Stimulated activated CD8-positive, alpha-beta memory T cell treated with anti-CD3 and anti-CD28 coated beads, Interleukin-2, amount 100 ng/mL, for 48 hours (primary cell): ENCODE measurements around the gene CDKAL1.
"Not testable (repeated sequence)": the region's sequence is repeated elsewhere in the genome, so short reads cannot be mapped to it uniquely, and the experiment has no call there.

Experiments
- DNase-seq, 2 donors: peaks; one replicate each; pipeline ENCODE4 v3.0.0-alpha.2; 2020; ENCODE audit warnings: low read depth in 2 of 2

Gene CDKAL1

GRCh38 chr6:20924094-20924493, 389.8 kb downstream of the CDKAL1 start:
- DNase-seq = not testable (repeated sequence)

GRCh38 chr6:20924911-20925543, 390.8 kb downstream of the CDKAL1 start:
- DNase-seq = no peak

GRCh38 chr6:20927130-20927860, 393.0 kb downstream of the CDKAL1 start:
- no peak for DNase-seq

GRCh38 chr6:20929283-20929682, 395.0 kb downstream of the CDKAL1 start:
- no peak for DNase-seq

- no peak for DNase-seq
Observed at GRCh38 chr6:20931093-20931492, 396.8 kb downstream of the CDKAL1 start.

- no peak for DNase-seq
Observed at GRCh38 chr6:20931772-20932171, 397.5 kb downstream of the CDKAL1 start.

GRCh38 chr6:20932284-20932683, 398.0 kb downstream of the CDKAL1 start:
- DNase-seq = no peak

- no peak for DNase-seq
Observed at GRCh38 chr6:20933057-20933788, 399.0 kb downstream of the CDKAL1 start.

- DNase-seq = no peak
Observed at GRCh38 chr6:20936949-20937348, 402.7 kb downstream of the CDKAL1 start.

GRCh38 chr6:20939161-20939775, 405.0 kb downstream of the CDKAL1 start:
- no peak for DNase-seq

GRCh38 chr6:20943040-20943627, 408.9 kb downstream of the CDKAL1 start:
- no peak for DNase-seq

- DNase-seq = no peak
Observed at GRCh38 chr6:20943922-20944321, 409.7 kb downstream of the CDKAL1 start.

GRCh38 chr6:20946022-20946421, 411.8 kb downstream of the CDKAL1 start:
- no peak for DNase-seq

GRCh38 chr6:20946890-20947289, 412.6 kb downstream of the CDKAL1 start:
- DNase-seq = no peak

- DNase-seq = no peak
Observed at GRCh38 chr6:20947977-20948376, 413.7 kb downstream of the CDKAL1 start.

- no peak for DNase-seq
Observed at GRCh38 chr6:20948556-20948955, 414.3 kb downstream of the CDKAL1 start.

- no peak for DNase-seq
Observed at GRCh38 chr6:20949138-20949537, 414.9 kb downstream of the CDKAL1 start.

GRCh38 chr6:20952699-20953474, 418.6 kb downstream of the CDKAL1 start:
- no peak for DNase-seq

- DNase-seq = no peak
Observed at GRCh38 chr6:20954315-20954714, 420.1 kb downstream of the CDKAL1 start.

- no peak for DNase-seq
Observed at GRCh38 chr6:20955131-20955530, 420.9 kb downstream of the CDKAL1 start.

- no peak for DNase-seq
Observed at GRCh38 chr6:20955751-20956150, 421.5 kb downstream of the CDKAL1 start.
